GM12864 (cell line): ENCODE results near the gene CPED1.

Experiments used
- DNase-seq: peaks from one replicate; pipeline ENCODE4 v3.0.0-alpha.2; 2011; ENCODE audit warnings: low read depth
- H3K4me3 ChIP-seq: 2 replicates; pipeline ENCODE4 v1.5.1; 2011; ENCODE audit warnings: mild to moderate bottlenecking, low read depth, low read length, control low read depth
- TF ChIP-seq, protein P1 (sequence below): IDR thresholded peaks from 2 replicates; pipeline ENCODE4 v1.5.1; 2011; ENCODE audit warnings: low read depth, mild to moderate bottlenecking, moderate library complexity, low read length, control low read depth, inconsistent platforms; ENCODE audit errors: missing control alignments

Gene CPED1

GRCh38 chr7:121197455-121197854 is 208.9 kb downstream of the CPED1 start:
- DNase-seq, result no peak
- H3K4me3 ChIP-seq, result no peak overlapping the region
- TF ChIP-seq, protein P1, sequence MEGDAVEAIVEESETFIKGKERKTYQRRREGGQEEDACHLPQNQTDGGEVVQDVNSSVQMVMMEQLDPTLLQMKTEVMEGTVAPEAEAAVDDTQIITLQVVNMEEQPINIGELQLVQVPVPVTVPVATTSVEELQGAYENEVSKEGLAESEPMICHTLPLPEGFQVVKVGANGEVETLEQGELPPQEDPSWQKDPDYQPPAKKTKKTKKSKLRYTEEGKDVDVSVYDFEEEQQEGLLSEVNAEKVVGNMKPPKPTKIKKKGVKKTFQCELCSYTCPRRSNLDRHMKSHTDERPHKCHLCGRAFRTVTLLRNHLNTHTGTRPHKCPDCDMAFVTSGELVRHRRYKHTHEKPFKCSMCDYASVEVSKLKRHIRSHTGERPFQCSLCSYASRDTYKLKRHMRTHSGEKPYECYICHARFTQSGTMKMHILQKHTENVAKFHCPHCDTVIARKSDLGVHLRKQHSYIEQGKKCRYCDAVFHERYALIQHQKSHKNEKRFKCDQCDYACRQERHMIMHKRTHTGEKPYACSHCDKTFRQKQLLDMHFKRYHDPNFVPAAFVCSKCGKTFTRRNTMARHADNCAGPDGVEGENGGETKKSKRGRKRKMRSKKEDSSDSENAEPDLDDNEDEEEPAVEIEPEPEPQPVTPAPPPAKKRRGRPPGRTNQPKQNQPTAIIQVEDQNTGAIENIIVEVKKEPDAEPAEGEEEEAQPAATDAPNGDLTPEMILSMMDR, result no peak

- DNase-seq, result no peak
- TF ChIP-seq, protein P1, result no peak
- H3K4me3 ChIP-seq, result no peak overlapping the region
These were observed 210.0 kb downstream of the CPED1 start for GRCh38 chr7:121198502-121198901.

GRCh38 chr7:121202125-121202524 is 213.6 kb downstream of the CPED1 start:
- TF ChIP-seq, protein P1, result no peak
- H3K4me3 ChIP-seq, result no peak overlapping the region
- DNase-seq, result no peak

- no peak for DNase-seq
- no peak overlapping the region for H3K4me3 ChIP-seq
- TF ChIP-seq, protein P1, result no peak
These were observed 214.3 kb downstream of the CPED1 start for GRCh38 chr7:121202834-121203233.

GRCh38 chr7:121204537-121204936 is 216.0 kb downstream of the CPED1 start:
- H3K4me3 ChIP-seq, result no peak overlapping the region
- no peak for DNase-seq
- TF ChIP-seq, protein P1, result no peak

- TF ChIP-seq, protein P1, result no peak
- no peak overlapping the region for H3K4me3 ChIP-seq
- DNase-seq, result no peak
These were observed 217.3 kb downstream of the CPED1 start for GRCh38 chr7:121205777-121206176.

DNA sequence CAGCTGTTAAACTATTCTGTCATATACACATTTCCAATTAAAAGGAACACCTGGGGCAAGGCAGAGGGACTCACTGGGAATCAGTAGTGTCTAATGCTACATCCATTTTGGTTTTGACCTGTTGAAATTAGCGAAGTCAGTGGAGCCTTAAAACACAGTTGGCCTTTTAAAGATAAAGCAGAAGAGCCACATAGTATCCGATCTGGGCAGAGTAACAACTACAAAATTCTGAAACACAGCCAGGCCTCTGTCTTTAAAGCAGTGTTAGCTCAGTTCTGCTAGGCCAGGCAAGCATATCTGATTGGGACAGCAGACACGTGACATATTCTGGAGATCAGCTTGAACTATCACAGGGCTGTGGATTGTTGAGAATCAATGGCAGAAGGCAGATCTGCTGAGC is 222.7 kb downstream of the CPED1 start:
- no peak for DNase-seq
- TF ChIP-seq, protein P1, result no peak
- H3K4me3 ChIP-seq, result no peak overlapping the region
